ENCODE data around the gene EFR3B.

GRCh38 chr2:25168256-25169072, 126.6 kb downstream of the EFR3B start, which contains the start of gene POMC:
- no peak for TF ChIP-seq CTCF (IDR thresholded peaks at IDR 0.05 in 2 of 3, conservative IDR thresholded peaks at IDR 0.05 in 1 of 3; ENCODE audit: control insufficient read depth in 2 of 3, extremely low read depth in 1 of 3, insufficient read depth in 1 of 3, low read depth in 3 of 3, low read length in 3 of 3)
- TF ChIP-seq SP1 (IDR thresholded peaks at IDR 0.05; ENCODE audit: low read depth, low read length) = no peak
- TF ChIP-seq CREB1 (IDR thresholded peaks at IDR 0.05; ENCODE audit: low read depth) = no peak
- no peak for TF ChIP-seq FOS (IDR thresholded peaks at IDR 0.05; ENCODE audit: borderline replicate concordance, extremely low read depth, insufficient read length)
- no peak for TF ChIP-seq POLR2AphosphoS5 (IDR thresholded peaks at IDR 0.05; ENCODE audit: low read length)
- TF ChIP-seq CBX3 (IDR thresholded peaks at IDR 0.05; ENCODE audit: borderline replicate concordance, low read depth) = no peak
- no peak for TF ChIP-seq PBX3 (IDR thresholded peaks at IDR 0.05; ENCODE audit: insufficient replicate concordance, low read depth, low read length)
